GM23248 (cell line): Measurements from ENCODE around the gene TCTN2. TPM values are rescaled to one million over a fixed set of nuclear protein-coding genes. Genes with fewer than 3 reads are reported as not detected.

Experiments used
- DNase-seq: peaks from one replicate; pipeline ENCODE4 v3.0.0-alpha.2; 2015
- H2AFZ ChIP-seq: fragments of 200-600 bp; sonication (generic); 2 replicates; pipeline ENCODE4 v1.6.1; 2016; ENCODE audit warnings: antibody characterized with exemption
- H3F3A ChIP-seq: fragments of 200-600 bp; sonication (generic); 2 replicates; pipeline ENCODE4 v1.6.1; 2016; ENCODE audit warnings: mild to moderate bottlenecking, antibody characterized with exemption, mixed run types; ENCODE audit not compliant: insufficient read depth
- H3K27ac ChIP-seq: fragments of 200-600 bp; sonication (generic); 2 replicates; pipeline ENCODE4 v1.5.1; 2016; ENCODE audit warnings: mild to moderate bottlenecking
- H3K27me3 ChIP-seq: fragments of 200-600 bp; sonication (generic); replicated peaks from 2 replicates; pipeline ENCODE4 v1.6.1; 2016; ENCODE audit warnings: mild to moderate bottlenecking; ENCODE audit not compliant: insufficient read depth
- H3K36me3 ChIP-seq: fragments of 200-600 bp; sonication (generic); 2 replicates; pipeline ENCODE4 v1.6.1; 2016; ENCODE audit warnings: low read depth, mild to moderate bottlenecking
- H3K4me1 ChIP-seq: fragments of 200-600 bp; sonication (generic); 2 replicates; pipeline ENCODE4 v1.6.1; 2016; ENCODE audit warnings: mild to moderate bottlenecking; ENCODE audit not compliant: insufficient read depth
- H3K4me2 ChIP-seq: fragments of 200-600 bp; sonication (generic); one replicate; pipeline ENCODE4 v1.6.1; 2016; ENCODE audit warnings: mild to moderate bottlenecking; ENCODE audit not compliant: unreplicated experiment
- H3K4me3 ChIP-seq: fragments of 200-600 bp; sonication (generic); 2 replicates; pipeline ENCODE4 v1.5.1; 2016; ENCODE audit warnings: mild to moderate bottlenecking
- H3K79me2 ChIP-seq: fragments of 200-600 bp; sonication (generic); 2 replicates; pipeline ENCODE4 v1.6.1; 2016; ENCODE audit warnings: mild to moderate bottlenecking; ENCODE audit not compliant: insufficient read depth
- H3K9ac ChIP-seq: fragments of 200-600 bp; sonication (generic); 2 replicates; pipeline ENCODE4 v1.6.1; 2016; ENCODE audit warnings: mild to moderate bottlenecking
- H3K9me2 ChIP-seq: fragments of 200-600 bp; sonication (generic); 2 replicates; pipeline ENCODE4 v1.6.1; 2016; ENCODE audit warnings: mixed run types, mild to moderate bottlenecking, moderate library complexity; ENCODE audit not compliant: insufficient read depth
- H3K9me3 ChIP-seq: fragments of 200-600 bp; sonication (generic); one replicate; pipeline ENCODE4 v1.6.1; 2017; ENCODE audit warnings: low read depth
- H4K20me1 ChIP-seq: fragments of 200-600 bp; sonication (generic); 2 replicates; pipeline ENCODE4 v1.6.0; 2016; ENCODE audit not compliant: insufficient read depth
- EZH2 ChIP-seq: fragments of 200-600 bp; sonication (generic); IDR thresholded peaks from 2 replicates; pipeline ENCODE4 v1.6.1; 2018; ENCODE audit warnings: antibody characterized with exemption, mild to moderate bottlenecking; ENCODE audit not compliant: insufficient read depth, poor library complexity, severe bottlenecking
- EZH2phosphoT487 ChIP-seq: fragments of 200-600 bp; sonication (generic); IDR thresholded peaks from 2 replicates; pipeline ENCODE4 v1.6.1; 2018; ENCODE audit warnings: antibody characterized with exemption, moderate library complexity, mild to moderate bottlenecking, low read depth; ENCODE audit not compliant: insufficient read depth
- WGBS, 2 experiments: methylation state at CpG; one replicate each; pipeline ENCODE4 v1.1.6; 2015 to 2017; ENCODE audit warnings: low lambda C conversion rate in 2 of 2, low coverage in 1 of 2; ENCODE audit errors: missing lambda C conversion rate in 2 of 2; 5-methylcytosine and 5-hydroxymethylcytosine counted together
- in situ Hi-C: fragments of 300-500 bp; cut with MboI; formaldehyde crosslinking; loops from 2 replicates; pipeline ENCODE4 v1.15.0; 2020
- polyA plus RNA-seq: library from polyadenylated mRNA; unstranded; fragments of >200 nt; fragmentation: Nextera tagmentation; extraction: Ambion mirVana; gene quantifications from 2 replicates; pipeline ENCODE4 v1.2.1, GENCODE V29; 2016
- total RNA-seq: library from RNA; depleted of rRNA; stranded (reverse); fragments of >200 nt; shearing (Covaris generic); gene quantifications from 2 replicates; pipeline ENCODE4 v1.2.3, GENCODE V29; 2014

TCTN2 gene
- total and polyA plus RNA-seq, 2 experiments from 2014 or later: 5.0 to 9.3 TPM

GRCh38 chr12:123659996-123660727 is 10.8 kb upstream of the TCTN2 start:
- peak overlapping the region; percentile 60 for H3K4me3 ChIP-seq
- H3K36me3 ChIP-seq: peaks cover 31% of the 10 kb centered on the region
- H3K4me1 ChIP-seq: peaks cover 26% of the 10 kb centered on the region
- H3K9me3 ChIP-seq: no peaks in the 10 kb centered on the region
- TF ChIP-seq EZH2: no peak
- TF ChIP-seq EZH2phosphoT487: no peak
- in situ Hi-C loops: no loop called here
- H2AFZ ChIP-seq: peak overlapping the region; percentile 55
- DNase-seq: peak; percentile 96
- no peaks in the 10 kb centered on the region for H3K79me2 ChIP-seq
- H3K9me2 ChIP-seq: no peaks in the 10 kb centered on the region
- H3F3A ChIP-seq: peaks cover 35% of the 10 kb centered on the region
- H3K9ac ChIP-seq: peak overlapping the region; percentile 75
- H3K27me3 ChIP-seq: no peaks in the 10 kb centered on the region
- peak overlapping the region; percentile 71 for H3K4me2 ChIP-seq
- H4K20me1 ChIP-seq: no peaks in the 10 kb centered on the region; the same call in 1 of the 2 replicates
- peak overlapping the region; percentile 89 for H3K27ac ChIP-seq
- WGBS, 2 experiments: 11 to 13% methylated on average over 5 of the region's 5 CpGs

- Histone ChIP-seq H3K4me1 (0 out of 2 replicates have a peak, but pooled peaks cover 7% of the 10 kb centered on the region), H3K27me3 (no peaks in the 10 kb centered on the region), H3K4me3 (no peak overlapping the region), H3K4me2 (no peak overlapping the region), H3K27ac (no peak overlapping the region), H3K9ac (no peak overlapping the region), H3K9me3 (no peaks in the 10 kb centered on the region), H3K79me2 (no peaks in the 10 kb centered on the region), H4K20me1 (no peaks in the 10 kb centered on the region), H3F3A (no peaks in the 10 kb centered on the region), H3K9me2 (no peaks in the 10 kb centered on the region), H3K36me3 (peaks cover 13% of the 10 kb centered on the region; the same call in 1 of the 2 replicates), H2AFZ (no peak overlapping the region)
- DNase-seq: no peak
- WGBS, 2 experiments: 86 to 87% methylated on average over 8 of the region's 8 CpGs
- TF ChIP-seq EZH2: no peak
- TF ChIP-seq EZH2phosphoT487: no peak
- in situ Hi-C loops: no loop called here
Measured at GRCh38 chr12:123667771-123668170, 3.1 kb upstream of the TCTN2 start.

GRCh38 chr12:123671876-123672275 is 963 bp downstream of the TCTN2 start:
- H3K9ac ChIP-seq: peak overlapping the region; percentile 84; the same call in 1 of the 2 replicates
- H3K27ac ChIP-seq: no peak overlapping the region
- peak overlapping the region; percentile 97 for H2AFZ ChIP-seq
- peak overlapping the region; percentile 88 for H3K4me3 ChIP-seq
- no peaks in the 10 kb centered on the region for H3K79me2 ChIP-seq
- H3K4me2 ChIP-seq: peak overlapping the region; percentile 93
- H3F3A ChIP-seq: no peaks in the 10 kb centered on the region; the same call in 1 of the 2 replicates
- H4K20me1 ChIP-seq: no peaks in the 10 kb centered on the region
- H3K36me3 ChIP-seq: no peaks in the 10 kb centered on the region; the same call in 1 of the 2 replicates
- H3K27me3 ChIP-seq: no peaks in the 10 kb centered on the region
- TF ChIP-seq EZH2 (no peak), EZH2phosphoT487 (no peak)
- in situ Hi-C loops: no loop called here
- H3K4me1 ChIP-seq: 0 out of 2 replicates have a peak, but pooled peaks cover 7% of the 10 kb centered on the region
- no peaks in the 10 kb centered on the region for H3K9me3 ChIP-seq
- 79 to 86% methylated on average over 6 of the region's 6 CpGs for WGBS, 2 experiments
- peak; percentile 23 for DNase-seq
- H3K9me2 ChIP-seq: no peaks in the 10 kb centered on the region

- in situ Hi-C loops: no loop called here
- Histone ChIP-seq H3F3A (no peaks in the 10 kb centered on the region; the same call in 1 of the 2 replicates), H3K9me2 (no peaks in the 10 kb centered on the region), H2AFZ (no peak overlapping the region), H3K9me3 (no peaks in the 10 kb centered on the region), H3K4me3 (no peak overlapping the region), H3K9ac (no peak overlapping the region), H3K4me2 (no peak overlapping the region), H3K36me3 (no peaks in the 10 kb centered on the region; the same call in 1 of the 2 replicates), H4K20me1 (no peaks in the 10 kb centered on the region), H3K27me3 (no peaks in the 10 kb centered on the region), H3K27ac (no peak overlapping the region), H3K79me2 (no peaks in the 10 kb centered on the region), H3K4me1 (0 out of 2 replicates have a peak, but pooled peaks cover 7% of the 10 kb centered on the region)
- no peak for DNase-seq
- 93% methylated on average over 1 of the region's 1 CpG for WGBS, 2 experiments
- TF ChIP-seq EZH2 (no peak), EZH2phosphoT487 (no peak)
Measured at GRCh38 chr12:123675436-123675835, 4.5 kb downstream of the TCTN2 start.
